Endodermal cell (in vitro differentiated cells): ENCODE results near the gene KCNJ12. TPM values are rescaled to one million over a fixed set of nuclear protein-coding genes. Genes with fewer than 3 reads are reported as not detected.
"Not testable (repeated sequence)": the region's sequence is repeated elsewhere in the genome, so short reads cannot be mapped to it uniquely, and the experiment has no call there.

Experiments
- DNase-seq: peaks from one replicate; pipeline ENCODE4 v3.0.0-alpha.2; 2017
- H3K27ac ChIP-seq: 2 replicates; pipeline ENCODE4 v1.5.1; 2013; ENCODE audit warnings: mild to moderate bottlenecking, low read depth, low read length, moderate library complexity
- H3K27me3 ChIP-seq: 2 replicates; pipeline ENCODE4 v1.6.1; 2013; ENCODE audit warnings: mild to moderate bottlenecking, low read length, moderate library complexity; ENCODE audit not compliant: insufficient read depth, control insufficient read depth, poor library complexity, severe bottlenecking
- H3K36me3 ChIP-seq: 2 replicates; pipeline ENCODE4 v1.7.0; 2013; ENCODE audit warnings: mild to moderate bottlenecking, low read length, moderate library complexity; ENCODE audit not compliant: control insufficient read depth, insufficient read depth
- H3K4me1 ChIP-seq: one replicate; pipeline ENCODE4 v1.7.0; 2013; ENCODE audit warnings: low read length; ENCODE audit not compliant: control insufficient read depth, insufficient read depth
- H3K4me3 ChIP-seq: 2 replicates; pipeline ENCODE4 v1.5.1; 2013; ENCODE audit warnings: mild to moderate bottlenecking, low read length, moderate library complexity
- H3K9ac ChIP-seq: 2 replicates; pipeline ENCODE4 v1.6.1; 2013; ENCODE audit warnings: mild to moderate bottlenecking, low read length, moderate library complexity; ENCODE audit not compliant: poor library complexity, severe bottlenecking; ENCODE audit errors: extremely low read depth
- H3K9me3 ChIP-seq: 2 replicates; pipeline ENCODE4 v1.6.1; 2013; ENCODE audit warnings: mild to moderate bottlenecking, low read length, moderate library complexity; ENCODE audit not compliant: control insufficient read depth
- H3K27ac Mint-ChIP-seq: 2 replicates; pipeline ENCODE4 v1.8.0; 2020; ENCODE audit warnings: mixed read lengths
- H3K27me3 Mint-ChIP-seq: 2 replicates; pipeline ENCODE4 v1.8.0; 2021; ENCODE audit warnings: mild to moderate bottlenecking, mixed read lengths; ENCODE audit not compliant: insufficient read depth
- H3K36me3 Mint-ChIP-seq: 2 replicates; pipeline ENCODE4 v1.8.0; 2020; ENCODE audit warnings: low read depth, mixed read lengths
- H3K4me1 Mint-ChIP-seq: 2 replicates; pipeline ENCODE4 v1.8.0; 2020; ENCODE audit warnings: mixed read lengths
- H3K4me3 Mint-ChIP-seq: 2 replicates; pipeline ENCODE4 v1.8.0; 2020; ENCODE audit warnings: mild to moderate bottlenecking, moderate library complexity, mixed read lengths
- H3K9me3 Mint-ChIP-seq: 2 replicates; pipeline ENCODE4 v1.8.0; 2020; ENCODE audit warnings: mild to moderate bottlenecking, mixed read lengths
- WGBS, 2 experiments: methylation state at CpG; one replicate each; pipeline versions ENCODE4 v1.1.5 to v1.1.7; 2013; ENCODE audit warnings: missing lambda C conversion rate in 2 of 2, mixed read lengths in 1 of 2; ENCODE audit not compliant: insufficient coverage in 1 of 2, insufficient read length in 1 of 2; 5-methylcytosine and 5-hydroxymethylcytosine counted together
- total RNA-seq, 2 donors: library from RNA; stranded (reverse); fragmentation: NEBNext Ultra II Directional in 1 of 2; extraction: Animal tissue kit (Norgen Biotek cat#: 25700) in 1 of 2; gene quantifications; 2 replicates in 1 of 2; 3 replicates in 1 of 2; pipeline ENCODE4 v1.2.1, GENCODE V29; 2021
- TF ChIP-seq, protein P1 (sequence below): fragments of 200-600 bp; sonication (generic); conservative IDR thresholded peaks from 2 replicates; pipeline ENCODE4 v1.5.0; 2021; ENCODE audit warnings: antibody characterized with exemption, mild to moderate bottlenecking

The KCNJ12 gene
- total RNA-seq, 2 donors from 2014 or later: 2.3 to 2.6 TPM

DNA sequence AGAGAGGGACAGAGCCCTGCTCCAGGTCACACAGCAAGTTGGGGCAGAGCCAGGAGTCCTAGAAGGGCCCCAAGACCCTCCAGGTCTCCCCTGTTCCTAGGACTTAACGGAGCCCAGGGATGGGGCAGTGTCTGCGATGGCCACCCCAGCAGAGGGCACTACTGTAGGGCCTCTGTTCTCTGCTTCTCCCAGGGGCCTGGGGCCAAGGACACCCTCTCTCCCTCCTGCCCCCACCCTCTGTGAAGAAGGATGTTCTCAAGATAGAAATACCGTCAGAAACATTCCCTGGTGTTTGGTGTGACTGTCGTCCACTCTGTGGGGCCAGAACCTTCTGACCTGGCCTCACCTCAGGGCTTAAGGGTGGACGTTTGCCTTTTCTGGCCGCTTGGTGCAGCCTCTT, 28.4 kb downstream of the KCNJ12 start:
- Mint-ChIP-seq H3K9me3 (peaks cover 30% of the 10 kb centered on the region), H3K4me1 (peaks cover 16% of the 10 kb centered on the region)
- not testable (repeated sequence) for DNase-seq, H3K9me3 ChIP-seq, H3K27ac Mint-ChIP-seq, H3K4me3 ChIP-seq, H3K27ac ChIP-seq, H3K27me3 ChIP-seq, H3K36me3 Mint-ChIP-seq, H3K9ac ChIP-seq, H3K27me3 Mint-ChIP-seq, H3K4me1 ChIP-seq, H3K36me3 ChIP-seq, H3K4me3 Mint-ChIP-seq
- 82 to 93% methylated on average over 5 to 6 of the region's 6 CpGs for WGBS, 2 experiments
- TF ChIP-seq, protein P1, sequence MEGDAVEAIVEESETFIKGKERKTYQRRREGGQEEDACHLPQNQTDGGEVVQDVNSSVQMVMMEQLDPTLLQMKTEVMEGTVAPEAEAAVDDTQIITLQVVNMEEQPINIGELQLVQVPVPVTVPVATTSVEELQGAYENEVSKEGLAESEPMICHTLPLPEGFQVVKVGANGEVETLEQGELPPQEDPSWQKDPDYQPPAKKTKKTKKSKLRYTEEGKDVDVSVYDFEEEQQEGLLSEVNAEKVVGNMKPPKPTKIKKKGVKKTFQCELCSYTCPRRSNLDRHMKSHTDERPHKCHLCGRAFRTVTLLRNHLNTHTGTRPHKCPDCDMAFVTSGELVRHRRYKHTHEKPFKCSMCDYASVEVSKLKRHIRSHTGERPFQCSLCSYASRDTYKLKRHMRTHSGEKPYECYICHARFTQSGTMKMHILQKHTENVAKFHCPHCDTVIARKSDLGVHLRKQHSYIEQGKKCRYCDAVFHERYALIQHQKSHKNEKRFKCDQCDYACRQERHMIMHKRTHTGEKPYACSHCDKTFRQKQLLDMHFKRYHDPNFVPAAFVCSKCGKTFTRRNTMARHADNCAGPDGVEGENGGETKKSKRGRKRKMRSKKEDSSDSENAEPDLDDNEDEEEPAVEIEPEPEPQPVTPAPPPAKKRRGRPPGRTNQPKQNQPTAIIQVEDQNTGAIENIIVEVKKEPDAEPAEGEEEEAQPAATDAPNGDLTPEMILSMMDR: peak; percentile 14

DNA sequence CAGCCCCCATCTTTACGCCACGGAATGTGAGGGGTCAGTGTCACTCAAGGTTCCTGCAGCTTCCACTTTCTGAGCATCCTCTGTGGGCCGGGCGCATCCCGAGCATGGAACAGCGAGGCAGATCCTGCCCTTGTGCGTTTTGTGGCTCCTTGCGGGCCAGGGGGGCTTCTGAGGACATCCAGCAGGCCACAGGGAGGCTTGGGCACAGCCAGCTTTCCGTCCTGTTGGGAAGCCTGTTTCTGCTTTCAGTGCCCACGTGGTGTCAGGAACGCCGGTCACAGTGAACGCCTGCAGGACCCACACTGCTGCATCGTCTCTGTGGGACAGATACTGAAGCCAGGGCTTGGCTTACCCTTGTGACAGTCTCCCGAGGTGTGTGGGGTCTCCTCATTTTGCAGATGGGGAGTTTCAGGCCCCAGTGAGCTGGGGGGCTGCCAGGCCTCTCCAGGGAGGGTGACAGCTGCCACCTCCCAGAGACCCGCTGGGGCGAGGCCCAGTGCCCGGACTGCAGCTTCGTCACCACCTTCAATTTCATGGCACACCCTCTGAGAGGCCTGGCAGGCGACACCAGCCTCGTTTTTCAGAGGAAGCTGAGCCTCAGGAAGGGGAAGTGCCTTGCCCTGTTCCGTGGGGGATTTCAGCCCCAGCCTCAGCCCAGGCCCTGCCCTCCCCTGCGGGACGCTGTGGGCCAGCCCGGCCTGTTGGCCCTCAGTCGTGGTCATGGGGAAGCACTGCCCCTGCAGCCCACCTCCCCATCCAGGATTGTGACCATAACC, 29.0 kb downstream of the KCNJ12 start:
- H3K4me1 ChIP-seq, DNase-seq, H3K27me3 Mint-ChIP-seq, H3K27me3 ChIP-seq, H3K36me3 ChIP-seq, H3K4me3 Mint-ChIP-seq, H3K27ac Mint-ChIP-seq, H3K9ac ChIP-seq, H3K27ac ChIP-seq, H3K36me3 Mint-ChIP-seq, H3K4me3 ChIP-seq, H3K9me3 ChIP-seq: not testable (repeated sequence)
- Mint-ChIP-seq H3K4me1 (peaks cover 16% of the 10 kb centered on the region), H3K9me3 (peaks cover 30% of the 10 kb centered on the region)
- WGBS, 2 experiments: 77 to 84% methylated on average over 7 to 24 of the region's 26 CpGs

DNA sequence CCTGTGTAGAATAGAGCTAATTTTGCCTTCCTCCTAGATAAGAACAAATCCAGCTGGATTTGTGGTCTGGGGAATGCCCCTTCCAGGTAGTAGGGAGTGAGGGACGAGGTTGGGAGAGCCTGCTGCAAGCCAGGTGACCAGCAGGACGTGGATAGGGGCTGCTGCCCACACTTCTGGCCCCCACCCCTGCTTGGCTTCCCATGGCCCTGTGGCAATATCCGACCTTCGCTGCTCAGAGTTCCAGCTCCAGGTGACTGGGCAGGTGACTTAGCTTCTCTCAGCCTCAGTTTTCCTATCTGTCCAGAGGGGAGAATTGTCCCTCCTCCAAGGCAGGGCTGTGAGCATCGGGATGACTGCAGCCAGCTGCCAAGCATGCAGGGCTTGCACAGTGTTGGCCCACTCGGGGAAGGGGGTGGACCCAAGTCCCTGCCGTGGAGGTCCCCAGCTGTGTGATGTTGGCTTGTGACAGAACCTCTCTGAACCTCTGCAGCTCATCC, 29.8 kb downstream of the KCNJ12 start:
- not testable (repeated sequence) for H3K36me3 Mint-ChIP-seq, H3K4me1 ChIP-seq, H3K4me3 Mint-ChIP-seq, H3K27ac ChIP-seq, H3K9me3 ChIP-seq, H3K36me3 ChIP-seq, H3K4me1 Mint-ChIP-seq, H3K27me3 ChIP-seq, DNase-seq, H3K9ac ChIP-seq, H3K27me3 Mint-ChIP-seq, H3K27ac Mint-ChIP-seq, H3K4me3 ChIP-seq
- 78 to 80% methylated on average over 5 to 7 of the region's 7 CpGs for WGBS, 2 experiments
- H3K9me3 Mint-ChIP-seq: peaks cover 28% of the 10 kb centered on the region

DNA sequence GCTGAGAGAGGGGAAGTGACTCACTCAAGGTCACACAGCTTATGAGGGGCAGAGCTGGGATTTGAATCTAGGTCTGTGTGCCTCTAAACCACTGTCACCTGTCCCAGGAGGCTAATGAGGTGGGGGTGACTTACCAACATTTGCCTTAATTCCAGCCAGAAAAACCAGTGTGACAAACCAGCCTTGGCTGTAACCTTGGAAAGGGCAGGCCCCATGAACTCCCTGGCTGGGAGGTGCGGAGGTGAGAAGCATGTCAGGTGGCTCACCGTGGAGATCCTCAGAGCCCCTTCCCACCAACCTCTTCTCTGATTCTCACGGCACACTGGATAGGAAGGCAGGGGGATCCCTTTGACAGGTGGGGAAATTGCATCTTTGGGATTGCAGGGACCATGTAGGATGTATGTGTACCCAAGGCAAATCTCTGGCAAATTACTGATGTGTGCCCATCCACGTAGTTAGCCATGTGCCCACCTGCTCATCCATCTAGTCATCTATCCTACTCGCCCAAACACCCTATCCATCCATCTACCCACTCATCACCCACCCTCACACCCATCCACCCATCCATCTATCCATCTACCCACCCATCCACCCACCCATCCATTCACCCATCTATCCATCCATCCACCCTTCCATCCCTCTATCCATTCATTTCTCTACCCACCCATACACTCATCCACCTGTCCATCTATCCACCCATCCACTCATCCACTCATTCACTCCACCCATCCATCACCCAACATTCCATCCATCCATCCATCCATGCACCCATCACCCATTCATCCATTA, 30.7 kb downstream of the KCNJ12 start:
- 41 to 88% methylated on average over 2 to 3 of the region's 5 CpGs for WGBS, 2 experiments
- not testable (repeated sequence) for H3K36me3 ChIP-seq, H3K4me3 Mint-ChIP-seq, H3K27ac Mint-ChIP-seq, H3K27me3 ChIP-seq, H3K4me1 ChIP-seq, H3K27ac ChIP-seq, H3K4me3 ChIP-seq, DNase-seq, H3K4me1 Mint-ChIP-seq, H3K9ac ChIP-seq, H3K9me3 ChIP-seq, H3K27me3 Mint-ChIP-seq, H3K36me3 Mint-ChIP-seq
- peaks cover 31% of the 10 kb centered on the region for H3K9me3 Mint-ChIP-seq

DNA sequence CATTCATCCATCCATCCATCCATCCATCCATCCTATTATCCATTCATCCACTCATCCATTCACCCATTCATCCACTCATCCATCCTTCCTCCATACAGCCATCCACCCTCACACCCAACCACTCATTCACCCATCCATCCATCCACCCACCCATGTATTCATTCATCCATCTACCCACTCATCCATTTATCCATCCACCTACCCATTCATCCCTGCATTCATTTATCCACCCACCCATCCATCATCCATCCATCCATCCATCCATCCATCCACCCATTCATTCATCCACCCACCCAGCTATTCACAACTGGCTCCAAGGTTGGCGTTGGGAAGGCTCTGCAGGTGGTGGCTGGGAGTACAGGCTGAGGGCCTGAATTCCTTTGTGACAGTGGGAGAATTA, 31.6 kb downstream of the KCNJ12 start:
- H3K4me3 ChIP-seq, H3K36me3 ChIP-seq, H3K9me3 ChIP-seq, H3K27ac Mint-ChIP-seq, H3K27me3 Mint-ChIP-seq, H3K27ac ChIP-seq, H3K4me1 Mint-ChIP-seq, H3K4me1 ChIP-seq, H3K36me3 Mint-ChIP-seq, DNase-seq, H3K9ac ChIP-seq, H3K4me3 Mint-ChIP-seq, H3K27me3 ChIP-seq: not testable (repeated sequence)
- 100% methylated on average over 1 of the region's 1 CpG; no CpG with 5 or more reads in 1 of the 2 experiments for WGBS, 2 experiments
- peaks cover 25% of the 10 kb centered on the region for H3K9me3 Mint-ChIP-seq

DNA sequence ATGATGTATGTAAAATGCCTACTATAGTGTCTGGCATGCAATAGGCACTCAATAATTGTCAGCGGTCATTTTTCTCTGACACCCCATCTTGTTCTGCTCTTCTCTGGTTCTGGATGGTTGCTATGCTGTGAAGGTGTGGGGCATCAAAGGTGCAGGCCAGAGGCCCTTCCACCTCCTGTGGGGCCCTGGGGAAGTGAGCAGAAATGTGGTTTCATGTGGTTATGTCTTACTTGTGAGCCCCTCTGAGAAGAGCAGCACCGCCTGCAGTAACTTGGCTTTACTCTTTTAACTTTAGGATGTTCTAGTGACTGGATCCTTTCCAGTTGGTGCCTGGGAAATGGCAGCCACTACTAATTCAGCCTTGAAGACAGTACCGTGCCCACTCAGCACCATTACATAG, 32.1 kb downstream of the KCNJ12 start:
- H3K9me3 Mint-ChIP-seq: peaks cover 25% of the 10 kb centered on the region
- H3K36me3 ChIP-seq, H3K4me3 Mint-ChIP-seq, H3K4me3 ChIP-seq, H3K4me1 Mint-ChIP-seq, H3K27ac ChIP-seq, DNase-seq, H3K36me3 Mint-ChIP-seq, H3K27me3 ChIP-seq, H3K9me3 ChIP-seq, H3K27me3 Mint-ChIP-seq, H3K27ac Mint-ChIP-seq, H3K4me1 ChIP-seq, H3K9ac ChIP-seq: not testable (repeated sequence)
- WGBS, 2 experiments: 58 to 70% methylated on average over 2 of the region's 3 CpGs
